ENCODE results near the gene G6PD.

DNA sequence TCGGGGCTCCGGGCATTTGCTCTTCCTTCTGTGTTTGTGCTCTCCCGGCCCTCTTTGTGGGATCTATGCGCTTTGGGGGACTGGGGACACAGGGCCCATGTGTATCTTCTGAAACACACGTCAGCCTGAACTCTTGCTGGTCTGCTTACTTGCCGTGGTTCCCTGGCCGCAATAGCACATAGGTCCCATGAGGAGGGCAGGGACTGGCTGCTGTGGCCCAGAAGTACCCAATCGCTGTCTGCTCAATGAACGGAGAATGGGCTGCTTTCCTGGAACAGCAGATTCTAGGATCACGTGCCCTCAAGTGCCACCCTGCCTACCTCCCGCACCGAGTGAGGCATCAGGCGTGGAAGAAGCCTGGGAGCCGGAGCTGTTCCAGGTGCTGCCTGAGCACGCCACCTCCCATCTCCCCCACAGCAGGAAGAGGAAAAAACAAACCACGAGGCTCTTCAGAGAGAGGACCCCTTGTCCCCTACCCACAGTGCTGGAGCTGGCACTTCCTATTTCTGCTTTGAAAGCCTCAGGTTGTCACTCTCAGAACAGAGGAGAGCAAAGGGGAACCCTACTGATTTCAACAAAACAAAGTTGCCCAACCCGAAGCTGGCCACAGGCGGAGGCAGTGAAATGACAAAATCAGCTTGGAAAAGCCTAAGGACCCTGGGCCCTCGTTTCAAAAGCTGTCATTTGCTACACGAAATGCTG is 3.8 kb downstream of the G6PD start:
- TF ChIP-seq, protein P1, sequence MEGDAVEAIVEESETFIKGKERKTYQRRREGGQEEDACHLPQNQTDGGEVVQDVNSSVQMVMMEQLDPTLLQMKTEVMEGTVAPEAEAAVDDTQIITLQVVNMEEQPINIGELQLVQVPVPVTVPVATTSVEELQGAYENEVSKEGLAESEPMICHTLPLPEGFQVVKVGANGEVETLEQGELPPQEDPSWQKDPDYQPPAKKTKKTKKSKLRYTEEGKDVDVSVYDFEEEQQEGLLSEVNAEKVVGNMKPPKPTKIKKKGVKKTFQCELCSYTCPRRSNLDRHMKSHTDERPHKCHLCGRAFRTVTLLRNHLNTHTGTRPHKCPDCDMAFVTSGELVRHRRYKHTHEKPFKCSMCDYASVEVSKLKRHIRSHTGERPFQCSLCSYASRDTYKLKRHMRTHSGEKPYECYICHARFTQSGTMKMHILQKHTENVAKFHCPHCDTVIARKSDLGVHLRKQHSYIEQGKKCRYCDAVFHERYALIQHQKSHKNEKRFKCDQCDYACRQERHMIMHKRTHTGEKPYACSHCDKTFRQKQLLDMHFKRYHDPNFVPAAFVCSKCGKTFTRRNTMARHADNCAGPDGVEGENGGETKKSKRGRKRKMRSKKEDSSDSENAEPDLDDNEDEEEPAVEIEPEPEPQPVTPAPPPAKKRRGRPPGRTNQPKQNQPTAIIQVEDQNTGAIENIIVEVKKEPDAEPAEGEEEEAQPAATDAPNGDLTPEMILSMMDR (IDR thresholded peaks at IDR 0.05): no peak
- TF ChIP-seq POLR2A (IDR thresholded peaks at IDR 0.05): no peak

Measured in testis (tissue), 2 donors.